ENCODE measurements around the gene STAT3.
"Not testable (repeated sequence)": the region's sequence is repeated elsewhere in the genome, so short reads cannot be mapped to it uniquely, and the experiment has no call there.

Gene STAT3

DNA sequence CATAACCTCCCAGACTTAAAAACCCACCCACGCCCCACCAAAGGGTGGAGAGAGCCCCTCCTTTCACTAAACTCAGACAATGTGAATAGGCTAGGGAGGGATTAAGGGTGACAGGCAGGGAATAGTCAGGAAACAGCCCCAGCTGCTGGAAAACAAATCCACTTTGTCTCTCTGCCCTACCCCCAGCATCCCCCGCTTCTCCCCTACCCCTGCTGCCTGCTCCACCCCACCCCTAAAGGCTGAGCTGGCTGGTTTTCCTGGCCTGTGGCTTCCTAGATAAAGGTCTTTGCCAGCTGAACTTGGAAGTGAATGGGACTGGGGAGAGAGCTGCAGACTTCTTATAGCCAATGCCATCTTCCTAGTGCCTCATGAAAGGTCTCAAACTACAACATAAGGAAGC is 19.8 kb upstream of the STAT3 start:
- DNase-seq = no peak

DNA sequence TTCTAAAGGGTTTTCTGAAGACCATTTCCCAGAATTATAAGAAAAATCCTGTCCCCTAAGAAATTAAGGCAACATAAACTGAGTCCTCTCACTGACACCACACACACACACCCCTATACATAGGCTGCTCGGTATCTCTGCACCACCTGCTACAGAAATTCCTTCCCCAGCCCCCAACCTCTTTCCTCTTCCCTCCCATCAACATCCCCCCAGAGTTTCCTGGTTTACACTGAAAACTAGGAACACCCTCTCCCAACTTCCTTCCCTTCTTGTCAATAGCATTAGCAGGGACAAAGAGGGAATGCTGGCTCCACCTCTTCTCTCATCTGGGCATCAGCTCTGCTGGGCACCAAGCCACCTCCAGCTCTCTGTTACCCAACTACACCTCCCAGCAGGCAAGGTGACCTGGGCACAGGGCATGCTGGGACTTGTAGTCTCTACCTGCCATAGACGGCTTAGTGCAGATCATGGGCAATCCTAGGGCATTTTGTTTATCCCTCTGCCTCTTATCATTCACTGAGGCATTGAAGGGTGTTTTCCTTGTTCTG is 19.1 kb upstream of the STAT3 start:
- DNase-seq = peak; percentile 90 to 95

DNA sequence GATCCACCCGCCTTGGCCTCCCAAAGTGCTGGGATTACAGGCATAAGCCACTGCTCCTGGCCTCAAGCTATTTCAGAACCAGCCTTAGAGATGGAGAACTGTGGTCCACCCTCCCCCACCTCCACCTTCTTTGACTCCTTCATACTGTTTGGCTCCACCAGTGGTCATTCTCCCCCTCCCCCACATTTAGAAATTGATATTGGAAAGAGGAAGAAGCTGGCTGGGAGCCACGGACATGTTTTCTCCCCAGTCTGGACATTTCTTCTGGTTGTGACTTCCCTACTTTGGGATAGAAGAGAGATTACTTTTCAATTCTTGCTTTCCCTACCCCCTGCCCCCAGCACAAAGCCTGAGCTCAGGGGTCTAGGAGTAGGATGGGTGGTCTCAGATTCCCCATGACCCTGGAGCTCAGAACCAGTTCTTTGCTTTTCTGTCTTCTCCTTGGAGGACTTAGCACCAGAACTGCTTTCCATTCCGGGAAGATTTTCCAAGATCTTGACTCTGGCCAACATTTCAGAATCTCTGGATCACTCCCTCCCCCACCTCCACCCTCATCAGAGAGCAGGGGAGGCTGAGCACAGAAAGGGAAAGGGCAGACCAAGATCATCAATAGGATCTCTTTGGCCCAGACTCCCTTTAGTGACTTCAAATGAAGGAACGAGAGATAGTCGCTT is 18.5 kb upstream of the STAT3 start:
- no peak for DNase-seq

DNA sequence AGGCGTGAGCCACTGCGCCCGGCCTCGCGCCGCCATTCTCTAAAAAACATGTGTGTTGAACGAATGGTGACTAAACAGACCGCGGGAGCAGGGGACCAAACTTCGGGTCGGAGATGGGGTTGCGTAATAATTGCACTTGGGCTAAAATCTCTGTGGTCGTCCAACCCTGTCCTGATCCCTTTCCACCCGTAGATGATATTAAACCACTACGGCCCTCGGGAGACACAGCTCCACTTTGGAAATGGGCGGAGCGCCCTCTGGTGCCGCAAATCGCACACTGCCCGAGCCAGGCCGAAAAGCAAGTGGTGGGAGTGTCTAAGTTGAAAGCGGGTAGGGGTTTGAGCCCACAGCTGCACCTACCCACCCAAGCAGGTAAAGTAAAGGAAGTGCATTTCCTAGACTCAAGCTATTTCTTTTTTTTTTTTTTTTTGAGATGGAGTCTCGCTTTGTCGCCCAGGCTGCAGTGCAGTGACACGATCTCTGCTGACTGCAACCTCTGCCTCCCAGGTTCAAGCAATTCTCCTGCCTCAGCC is 17.8 kb upstream of the STAT3 start:
- DNase-seq = peak; percentile 77 to 81

DNA sequence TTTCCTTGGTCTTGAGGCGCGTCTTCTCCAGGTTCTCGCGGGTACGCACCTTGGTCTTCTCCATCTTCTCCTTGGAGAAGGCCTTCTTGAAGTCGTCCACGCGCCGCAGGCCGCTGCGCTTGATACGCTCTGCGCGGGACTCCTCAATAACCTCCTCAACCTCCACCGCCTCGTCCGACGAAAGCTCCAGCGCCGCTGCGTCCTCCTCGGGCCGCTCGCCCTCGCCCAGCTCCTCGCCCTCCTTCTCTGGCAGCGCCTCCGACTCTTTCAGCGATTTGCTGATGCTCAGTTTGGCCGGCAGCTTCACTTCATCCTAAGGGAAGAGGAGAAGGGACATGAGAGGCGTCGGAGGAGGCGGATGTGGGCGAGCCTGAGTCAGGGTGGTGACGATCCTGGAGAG is 16.8 kb upstream of the STAT3 start:
- DNase-seq = no peak

DNA sequence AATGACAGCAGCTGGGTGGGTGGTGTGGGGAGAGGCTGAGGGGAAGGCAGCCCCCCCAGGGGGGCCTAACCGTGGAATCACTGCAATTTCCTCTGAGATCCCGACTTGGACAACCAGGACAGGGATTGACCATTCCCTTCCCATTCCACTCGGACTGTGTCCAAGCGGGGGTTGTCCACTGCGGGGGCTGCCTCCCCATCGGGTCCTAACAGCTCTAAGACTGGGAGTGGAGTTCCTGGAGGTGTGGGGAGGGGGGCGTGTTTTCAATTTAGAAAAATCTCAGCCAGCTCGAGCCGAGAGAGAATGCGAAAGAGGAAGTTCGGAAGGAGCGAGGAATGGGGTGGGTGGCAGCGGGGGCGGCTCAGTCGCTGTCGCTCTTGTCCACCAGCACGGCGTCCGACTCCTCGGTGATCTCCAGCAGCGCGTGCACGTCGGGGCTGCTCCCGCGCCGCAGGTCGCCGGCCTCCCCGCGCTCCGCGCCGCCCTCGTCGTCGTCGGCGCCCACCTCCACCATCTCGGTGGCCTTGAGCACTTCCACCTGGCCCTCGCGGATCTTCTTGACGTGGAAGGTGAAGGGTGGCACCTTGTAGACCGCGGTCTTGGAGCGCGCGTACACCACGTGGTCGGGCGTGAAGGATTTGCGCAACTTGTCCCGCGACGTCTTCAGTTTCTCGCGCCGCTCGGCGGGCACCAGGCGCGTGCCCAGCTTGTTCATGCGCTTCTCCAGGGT is 16.2 kb upstream of the STAT3 start:
- DNase-seq = no peak

DNA sequence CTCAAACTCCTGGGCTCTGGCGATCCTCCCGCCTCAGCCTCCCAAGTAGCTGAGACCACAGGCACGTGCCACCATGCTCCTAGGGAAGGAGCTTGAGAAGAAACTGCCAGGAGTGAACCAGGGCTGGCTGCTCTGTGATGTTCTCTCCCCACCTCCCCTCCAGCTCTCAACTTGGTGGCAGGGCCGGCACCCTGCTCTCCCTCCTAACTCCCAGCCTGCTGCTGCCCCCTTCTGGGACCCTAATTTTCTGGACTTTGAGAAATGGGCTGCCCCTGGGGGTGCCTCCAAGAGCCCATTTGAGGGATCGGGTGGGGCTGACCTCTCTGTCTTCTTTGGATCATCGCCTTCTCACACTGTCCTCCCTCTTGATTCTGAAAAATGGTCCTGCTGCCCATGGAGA is 14.9 kb upstream of the STAT3 start:
- no peak for DNase-seq

DNA sequence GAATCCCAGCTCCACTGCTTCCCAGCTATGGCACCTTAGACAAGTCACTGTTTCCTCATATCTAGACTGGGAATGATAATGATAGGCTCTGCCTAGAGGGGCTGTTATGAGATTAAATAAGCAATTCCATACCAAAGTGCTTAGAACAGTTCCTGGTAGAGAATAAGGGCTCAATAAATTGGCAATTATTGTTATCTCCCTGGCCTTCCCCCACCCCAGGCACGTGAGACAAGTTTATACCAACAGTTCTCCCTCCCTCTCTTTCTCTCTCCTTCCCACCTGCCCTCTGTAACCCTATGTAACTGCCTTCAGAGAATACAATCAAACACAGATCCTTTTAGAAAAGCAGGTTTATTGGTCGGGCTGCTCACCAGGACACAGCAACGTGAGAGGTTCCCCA is 13.9 kb upstream of the STAT3 start:
- DNase-seq = no peak

DNA sequence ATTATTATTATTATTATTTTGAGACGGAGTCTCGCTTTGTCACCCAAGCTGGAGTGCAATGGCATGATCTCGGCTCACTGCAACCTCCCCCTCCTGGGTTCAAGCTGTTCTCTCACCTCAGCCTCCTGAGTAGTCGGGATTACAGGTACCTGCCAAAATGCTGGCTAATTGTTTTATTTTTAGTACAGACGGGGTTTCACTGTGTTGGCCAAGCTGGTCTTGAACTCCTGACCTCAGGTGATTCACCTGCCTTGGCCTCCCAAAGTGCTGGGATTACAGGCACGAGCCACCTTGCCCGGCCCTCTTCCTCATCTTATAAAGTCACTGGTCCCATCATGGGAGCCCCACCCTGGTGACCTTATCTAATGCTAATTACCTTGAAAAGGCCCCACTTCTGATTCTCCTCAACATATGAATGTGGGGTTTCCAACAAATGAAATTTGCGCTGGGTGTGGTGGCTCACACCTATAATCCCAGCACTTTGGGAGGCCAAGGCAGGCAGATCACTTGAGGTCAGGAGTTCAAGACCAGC is 12.7 kb upstream of the STAT3 start:
- DNase-seq = not testable (repeated sequence)

DNA sequence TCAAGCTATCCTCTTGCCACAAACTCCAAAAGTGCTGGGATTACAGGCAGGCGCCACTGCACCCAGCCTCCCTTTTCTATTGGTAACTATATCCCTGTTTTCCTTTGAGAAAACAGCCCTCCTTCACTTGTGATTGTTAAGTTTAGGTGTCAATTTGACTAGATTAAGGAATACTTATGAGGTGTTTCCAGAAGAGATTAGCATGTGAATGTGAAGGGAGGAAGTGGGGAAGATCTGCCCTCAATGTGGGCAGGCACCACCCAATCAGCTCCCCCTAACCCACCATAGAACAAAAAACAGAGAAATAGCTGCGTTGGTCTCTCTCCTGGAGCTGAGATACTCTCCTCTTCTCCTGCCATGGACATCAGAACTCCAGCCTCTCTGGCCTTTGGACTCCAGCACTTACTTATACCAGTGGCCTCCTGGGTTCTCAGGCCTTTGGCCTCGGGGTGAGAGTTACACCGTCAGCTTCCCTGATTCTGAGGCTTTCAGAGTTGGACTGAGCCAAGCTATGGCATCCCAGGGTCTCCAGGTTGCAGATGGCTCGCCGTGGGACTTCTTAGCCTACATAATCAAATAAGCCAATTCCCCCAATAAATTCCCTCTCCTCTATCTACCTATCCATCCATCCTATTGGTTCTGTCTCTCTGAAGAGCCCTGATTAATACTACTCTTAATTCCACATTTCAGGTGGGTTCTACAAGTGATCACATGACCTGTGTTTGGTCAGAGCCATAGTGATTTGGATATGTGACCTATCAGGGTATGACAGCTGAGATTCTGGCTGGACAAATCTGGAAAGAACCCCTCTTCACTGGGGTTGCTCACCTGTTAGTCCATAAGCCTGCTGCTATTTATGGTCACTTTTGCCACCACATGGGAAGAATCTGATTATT is 12.0 kb upstream of the STAT3 start:
- no peak for DNase-seq

DNA sequence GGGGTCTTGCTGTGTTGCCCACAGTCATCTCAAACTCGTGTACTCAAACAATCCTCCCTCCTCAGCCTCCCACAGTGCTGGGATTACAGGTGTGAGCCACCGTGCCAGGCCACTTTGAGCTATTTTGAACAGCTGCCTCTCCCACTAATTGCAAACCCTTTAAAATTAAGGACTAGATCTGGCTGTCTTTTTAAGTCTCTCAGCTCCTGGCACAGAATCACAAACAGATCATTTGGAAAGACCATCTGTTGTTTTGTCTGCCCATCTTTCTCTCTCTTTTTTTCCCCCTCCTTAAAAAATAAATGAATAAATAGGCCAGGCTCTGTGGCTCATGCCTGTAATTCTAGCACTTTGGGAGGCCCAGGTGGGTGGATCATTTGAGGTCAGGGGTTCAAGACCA is 10.9 kb upstream of the STAT3 start:
- peak in 1 of 2 experiments; percentile 41 for DNase-seq

DNA sequence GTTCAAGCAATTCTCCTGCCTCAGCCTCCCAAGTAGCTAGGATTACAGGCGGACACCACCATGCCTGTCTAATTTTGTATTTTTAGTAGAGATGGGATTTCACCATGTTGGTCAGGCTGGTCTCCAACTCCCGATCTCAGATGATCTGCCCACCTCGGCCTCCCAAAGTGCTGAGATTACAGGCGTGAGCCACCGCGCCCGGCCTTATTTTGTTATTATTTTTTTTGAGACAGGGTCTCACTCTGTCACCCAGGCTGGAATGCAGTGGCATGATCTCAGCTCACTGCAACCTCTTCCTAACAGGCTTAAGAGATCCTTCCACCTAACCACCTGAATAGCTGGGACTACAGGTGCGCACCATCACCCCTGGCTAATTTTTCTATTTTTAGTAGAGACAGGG is 7.4 kb upstream of the STAT3 start:
- not testable (repeated sequence) for DNase-seq

DNA sequence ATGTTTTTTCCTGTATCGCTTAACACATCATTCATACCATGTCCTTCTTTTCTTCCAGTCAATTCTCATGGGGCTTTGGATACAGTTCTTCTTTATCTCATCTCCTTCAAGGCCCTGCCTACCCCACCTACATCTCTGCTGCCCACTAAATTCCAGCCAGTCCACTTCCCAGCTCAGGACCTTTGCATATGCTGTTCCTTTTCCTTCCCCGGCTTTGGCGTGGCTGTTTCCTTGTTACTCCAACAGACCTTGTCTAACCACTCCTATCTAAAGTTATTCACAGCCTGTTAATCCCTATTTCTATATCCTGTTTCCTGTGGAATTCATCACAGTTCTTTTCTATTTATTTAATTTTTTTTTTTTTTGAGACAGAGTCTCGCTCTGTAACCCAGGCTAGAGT is 6.6 kb upstream of the STAT3 start:
- no peak for DNase-seq

DNA sequence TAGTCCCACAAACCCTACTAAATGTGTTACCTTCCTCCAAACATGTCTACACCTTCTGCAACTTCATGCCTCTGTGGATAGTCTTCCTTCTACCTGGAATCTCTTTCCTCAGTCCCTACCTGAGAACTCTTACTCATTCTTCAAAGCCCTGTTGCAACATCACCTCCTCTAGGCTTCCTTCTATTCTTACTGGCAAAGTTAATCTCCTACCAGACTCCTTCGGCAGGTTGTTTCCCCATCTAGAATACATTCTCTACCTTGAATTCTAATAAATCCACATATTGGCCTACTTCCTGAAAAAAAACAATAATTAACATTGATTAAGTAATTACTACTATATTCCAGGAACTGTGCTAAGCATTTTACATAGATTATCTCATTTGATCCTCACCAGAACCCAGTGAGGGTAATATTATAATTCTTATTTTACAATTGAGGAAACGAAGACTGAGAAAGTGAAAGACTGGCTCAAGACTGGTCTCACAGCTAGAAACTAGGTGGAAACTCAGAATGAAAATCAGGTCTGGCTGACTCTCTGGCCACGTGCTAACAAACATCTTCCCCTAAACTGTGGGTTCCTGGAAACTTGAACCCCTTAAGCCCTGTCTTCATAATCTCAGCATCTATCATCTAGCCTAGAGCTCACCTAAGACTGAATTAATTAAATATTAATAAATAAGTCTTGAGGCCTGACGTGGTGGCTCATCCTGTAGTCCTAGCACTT is 4.6 kb upstream of the STAT3 start:
- no peak for DNase-seq

DNA sequence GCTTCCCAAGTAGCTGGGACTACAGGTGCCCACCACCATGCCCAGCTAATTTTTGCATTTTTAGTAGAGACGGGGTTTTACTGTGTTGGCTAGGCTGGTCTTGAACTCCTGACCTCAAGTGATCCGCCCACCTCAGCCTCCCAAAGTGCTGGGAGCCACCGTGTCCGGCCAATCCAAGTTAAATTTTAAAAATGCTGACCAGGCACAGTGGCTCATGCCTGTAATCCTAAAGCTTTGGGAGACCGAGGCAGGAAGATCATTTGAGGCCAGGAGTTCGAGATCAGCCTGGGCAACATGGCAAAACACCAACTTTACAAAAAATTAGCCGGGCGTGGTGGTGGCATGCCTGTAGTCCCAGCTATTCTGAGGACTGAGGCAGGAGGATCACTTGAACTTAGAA is 3.2 kb upstream of the STAT3 start:
- not testable (repeated sequence) for DNase-seq

DNA sequence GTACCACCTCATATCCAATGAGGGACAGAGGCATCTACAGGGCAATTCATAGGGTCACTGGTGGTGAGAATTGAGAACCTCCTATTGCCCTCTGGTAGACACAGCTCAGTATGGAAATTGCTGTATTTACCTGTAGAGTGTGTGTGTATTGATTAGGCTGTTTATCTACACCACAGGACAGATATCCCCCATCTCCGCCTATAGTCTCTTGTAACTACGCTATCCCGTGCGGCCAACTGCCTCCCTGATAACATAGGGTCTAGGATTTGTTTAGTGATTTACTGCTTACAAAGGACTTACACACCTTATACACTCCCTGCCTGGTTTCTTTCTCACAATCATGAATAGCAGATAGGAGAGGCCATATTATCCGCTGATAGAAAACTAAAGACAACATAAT is 1.7 kb upstream of the STAT3 start:
- DNase-seq = no peak

DNA sequence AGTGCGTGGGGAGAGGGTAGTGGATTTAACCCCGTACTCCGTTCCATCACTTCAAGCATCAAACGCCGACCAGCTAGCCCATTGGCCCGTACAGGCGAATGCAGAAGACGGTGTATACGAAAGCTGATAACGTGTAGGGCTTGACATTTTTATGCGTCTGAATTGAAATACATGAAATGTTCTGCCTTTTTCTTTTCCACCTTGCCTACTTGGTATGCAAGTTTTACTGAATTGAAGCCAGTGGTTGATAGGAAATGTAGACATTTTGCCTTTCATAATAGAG is 834 bp upstream of the STAT3 start:
- no peak for DNase-seq

DNA sequence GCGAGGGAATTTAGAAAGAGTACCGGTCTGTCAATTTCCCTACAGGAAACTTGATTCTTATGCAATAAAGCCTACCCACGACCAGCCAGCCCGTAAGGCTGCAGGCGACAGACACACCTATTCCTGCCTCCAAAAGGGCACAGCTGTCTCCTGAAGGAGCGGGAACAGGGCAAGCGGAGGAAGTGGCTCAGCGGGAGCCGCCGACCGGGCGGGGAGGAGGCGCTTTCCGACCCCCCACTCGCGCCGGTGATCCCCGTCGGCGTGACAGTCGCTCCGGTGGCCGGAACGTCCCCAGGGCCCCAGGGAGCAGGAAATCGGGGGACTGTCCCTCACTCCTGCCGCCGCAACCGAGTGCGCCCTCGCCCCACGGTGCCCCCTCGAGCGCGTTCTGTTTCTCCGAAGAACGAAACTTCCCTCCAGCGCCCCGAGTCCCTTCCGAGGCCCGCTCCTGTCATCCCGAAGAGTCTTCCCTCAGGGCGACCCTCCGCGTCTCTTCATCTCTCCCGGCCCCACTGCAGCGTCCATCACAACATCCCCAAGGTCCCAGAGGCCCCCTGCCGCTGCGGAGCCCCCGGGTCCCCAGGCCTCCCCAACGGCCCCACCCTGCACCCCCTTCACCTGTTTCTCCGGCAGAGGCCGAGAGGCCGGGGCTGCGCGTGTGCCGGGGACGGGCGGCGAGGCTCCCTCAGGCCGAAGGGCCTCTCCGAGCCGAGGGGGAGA is 421 bp downstream of the STAT3 start:
- peak; percentile 56 to 80 for DNase-seq

DNA sequence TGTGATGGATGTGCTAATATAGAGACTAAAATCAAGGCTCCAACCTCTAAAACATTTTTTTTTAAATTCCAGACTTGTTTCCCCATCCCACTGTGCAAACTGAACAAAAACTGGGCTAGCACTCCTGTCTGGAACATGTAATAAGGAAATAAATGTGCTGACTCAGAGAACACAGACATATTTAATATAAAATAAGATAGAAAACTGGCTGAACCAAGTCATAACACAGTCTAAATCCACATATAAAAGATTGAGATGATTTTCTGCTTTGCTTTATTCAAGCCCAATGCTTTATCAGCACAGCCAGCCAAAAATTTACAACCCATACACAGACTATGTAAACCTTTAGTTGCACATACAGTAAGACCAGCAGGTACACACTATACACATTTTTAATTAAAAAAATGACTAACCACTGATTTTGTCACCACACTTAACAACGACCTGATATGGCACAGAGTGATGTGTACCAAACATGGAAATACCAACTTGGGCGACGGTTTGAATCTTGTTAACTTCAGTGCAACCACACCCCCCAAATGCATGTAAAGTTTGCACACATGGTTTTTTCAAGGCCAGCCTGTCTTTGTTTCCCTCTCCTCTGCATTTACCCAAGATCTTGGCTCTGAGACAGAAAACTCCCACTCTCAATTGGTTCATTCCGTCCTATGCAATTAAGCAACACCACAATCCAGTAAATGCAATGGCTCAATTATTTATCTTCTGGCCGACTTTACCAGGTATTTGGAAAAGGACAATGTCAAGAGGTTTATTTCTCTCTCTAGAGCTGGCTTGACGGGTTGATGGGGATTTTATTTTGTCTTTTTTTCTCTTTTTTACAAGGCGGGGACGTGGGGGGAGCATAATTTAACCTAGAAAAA is 1.2 kb downstream of the STAT3 start:
- peak; percentile 51 to 78 for DNase-seq

DNA sequence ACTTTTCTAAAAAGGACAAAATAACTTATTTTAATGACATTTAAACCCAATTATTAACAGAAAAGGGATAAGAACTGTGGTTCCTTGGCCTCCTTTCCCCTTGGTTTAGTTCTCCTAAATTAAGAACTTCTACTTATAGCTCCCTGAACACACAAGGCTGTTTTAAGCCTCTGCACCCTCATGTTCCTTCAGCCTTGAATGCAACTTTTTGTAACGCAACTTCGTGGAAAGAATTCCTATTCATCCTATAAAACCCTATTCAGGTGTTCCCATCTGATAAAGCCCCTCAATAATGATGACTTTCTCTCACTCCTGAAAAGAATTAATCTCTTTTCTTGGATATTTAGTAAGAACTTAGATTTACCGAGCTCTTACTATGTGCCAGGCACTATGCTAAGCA is 6.3 kb downstream of the STAT3 start:
- no peak for DNase-seq

DNA sequence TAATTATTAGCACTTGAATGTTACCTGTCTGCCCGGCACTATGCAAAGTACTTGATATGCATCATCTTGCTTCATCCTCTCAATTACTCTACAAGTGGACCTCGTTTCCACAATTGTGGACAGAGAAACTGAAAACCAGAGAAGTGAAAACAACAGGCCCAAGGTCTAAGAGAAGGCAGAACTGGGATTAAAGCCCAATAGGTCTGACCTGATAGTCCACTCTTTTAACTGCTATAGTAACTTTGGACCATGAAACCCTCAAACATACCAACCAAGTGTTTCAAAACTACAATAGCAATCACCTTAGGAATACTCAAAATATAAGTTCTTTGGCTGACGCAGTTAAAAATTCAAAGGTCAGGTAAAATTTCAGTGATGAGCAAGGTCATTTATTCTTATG is 7.3 kb downstream of the STAT3 start:
- no peak for DNase-seq
